Measurements from ENCODE around the gene AQP4.

DNA sequence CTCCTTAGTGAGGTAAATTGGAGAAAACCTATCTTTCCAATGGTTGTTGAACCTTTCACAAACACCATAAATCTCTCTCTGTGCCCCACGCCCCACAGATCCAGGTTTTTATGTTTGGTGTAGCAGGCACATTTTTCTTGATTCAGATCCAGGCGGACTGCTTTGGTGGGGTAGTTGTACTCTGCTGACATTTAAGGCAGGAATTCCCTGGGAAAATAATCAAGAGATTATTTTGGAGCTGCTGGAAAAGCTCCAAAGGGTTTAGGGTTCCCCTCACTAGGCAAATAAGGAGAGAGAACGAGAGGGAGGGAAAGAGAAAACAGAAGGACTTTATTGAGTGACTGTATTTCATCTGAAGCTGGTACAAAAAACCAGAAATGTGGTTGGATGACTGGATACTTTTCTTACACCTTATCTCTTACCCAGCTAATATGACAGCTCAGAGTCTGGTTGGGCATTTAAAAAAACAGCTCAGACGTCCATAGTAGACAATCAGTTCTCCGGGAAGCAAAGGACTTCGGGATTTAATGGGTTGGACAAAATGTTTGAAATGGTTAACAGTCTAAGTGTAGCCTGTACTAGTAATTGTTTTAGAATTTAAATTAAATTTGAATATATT, 3.6 kb upstream of the AQP4 start:
- TF ChIP-seq CTCF (IDR thresholded peaks at IDR 0.05) (no peak), POLR2A (IDR thresholded peaks at IDR 0.05) (no peak)
